Superior temporal gyrus (tissue), 1 donor: Measurements from ENCODE around the gene VAMP2.

Experiments
- DNase-seq: peaks from one replicate; pipeline ENCODE4 v3.0.0-alpha.2; 2016; ENCODE audit errors: extremely low spot score

VAMP2 gene

GRCh38 chr17:8122924-8123694 is 39.6 kb downstream of the VAMP2 start:
- peak; percentile 13 for DNase-seq

DNA sequence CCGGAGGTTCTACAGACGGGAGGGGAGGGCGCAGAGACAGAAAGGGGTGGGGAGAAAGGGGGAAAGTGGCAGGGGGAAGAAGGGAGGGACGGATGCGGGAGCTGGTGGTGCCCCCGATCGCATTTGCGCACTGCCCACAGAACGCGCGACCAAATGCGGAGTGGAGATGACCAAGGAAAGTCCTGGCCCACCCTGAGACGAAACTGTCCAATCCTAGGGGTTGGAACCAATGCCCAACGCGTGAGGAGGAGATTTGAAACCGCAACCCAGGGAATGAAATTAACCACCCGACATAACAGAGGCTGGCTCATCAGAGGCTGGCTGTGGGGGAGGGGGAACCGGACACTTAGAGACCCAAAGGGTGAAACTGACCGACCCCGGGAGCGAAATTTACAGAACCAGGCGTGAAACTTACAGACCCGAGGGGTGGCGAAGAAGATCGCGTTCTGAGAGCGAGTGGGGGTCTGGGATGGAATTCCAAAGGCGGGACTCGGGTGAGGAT is 40.3 kb downstream of the VAMP2 start:
- DNase-seq = peak; percentile 32

GRCh38 chr17:8121681-8122421 is 40.9 kb downstream of the VAMP2 start:
- peak; percentile 76 for DNase-seq

GRCh38 chr17:8121407-8121680 is 41.4 kb downstream of the VAMP2 start:
- DNase-seq = no peak

- DNase-seq = peak; percentile 64
Measured at GRCh38 chr17:8120520-8121406, 42.0 kb downstream of the VAMP2 start.

GRCh38 chr17:8119581-8120519 is 42.9 kb downstream of the VAMP2 start:
- DNase-seq = peak; percentile 97

GRCh38 chr17:8118769-8119580 is 43.8 kb downstream of the VAMP2 start:
- peak; percentile 96 for DNase-seq

DNA sequence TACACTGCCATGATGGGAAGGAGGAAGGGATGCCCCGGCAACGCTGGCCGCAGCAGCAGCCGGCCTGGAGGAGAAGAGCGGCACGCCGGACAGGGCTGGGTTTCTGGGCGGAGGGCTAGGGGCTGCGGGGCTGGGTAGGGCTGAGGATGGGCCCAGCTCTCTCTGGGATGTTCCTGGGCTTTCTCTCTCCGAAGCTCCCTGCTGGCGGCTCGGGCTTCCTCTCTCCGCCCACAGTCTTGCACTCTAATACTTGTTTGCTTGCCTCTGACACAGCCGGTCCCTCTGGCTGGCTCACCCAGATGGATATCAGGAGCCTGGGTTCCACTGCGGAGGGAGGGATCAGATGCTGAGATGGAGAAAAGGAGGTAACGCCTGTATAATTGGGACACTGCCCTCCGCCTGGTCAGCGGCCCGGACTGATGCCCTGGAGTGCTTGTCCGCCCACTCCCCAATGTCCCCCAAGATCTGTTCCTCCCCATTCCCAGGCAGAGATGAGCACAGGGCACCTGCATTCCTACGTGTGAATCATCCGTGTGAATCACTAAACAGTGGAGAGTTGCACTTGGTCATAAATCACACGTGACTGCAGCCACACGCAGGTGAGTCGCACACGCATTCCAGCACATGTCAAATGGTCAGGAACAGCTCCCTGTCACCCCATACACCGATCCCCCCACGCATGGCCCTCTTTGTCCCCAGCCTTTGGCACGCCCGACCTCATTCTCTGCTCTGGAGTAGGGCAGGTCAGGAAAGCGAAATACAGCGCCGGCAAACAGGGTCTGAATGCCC is 44.6 kb downstream of the VAMP2 start, which contains the start of gene ALOXE3:
TSS of gene ALOXE3 (minus strand) at position 535 of the 789 bp plus-strand sequence. CDS start at position 11, 524 bp downstream.
- peak; percentile 33 for DNase-seq

- no peak for DNase-seq
Measured at GRCh38 chr17:8117367-8117979, 45.3 kb downstream of the VAMP2 start.

- DNase-seq = no peak
Measured at GRCh38 chr17:8116776-8117175, 46.0 kb downstream of the VAMP2 start.

GRCh38 chr17:8110907-8111306 is 51.8 kb downstream of the VAMP2 start:
- DNase-seq = no peak

- no peak for DNase-seq
Measured at GRCh38 chr17:8110456-8110804, 52.3 kb downstream of the VAMP2 start.

- DNase-seq = no peak
Measured at GRCh38 chr17:8109661-8110455, 52.9 kb downstream of the VAMP2 start.
